Lung (tissue), 12 donors: ENCODE data around the gene CSMD2. TPM values are rescaled to one million over a fixed set of nuclear protein-coding genes. Genes with fewer than 3 reads are reported as not detected.

Experiments
- ATAC-seq: fragments of 200-7000 bp; cut with Tn5 transposase; one replicate; pipeline ENCODE4 v1.9.1; 2020; ENCODE audit warnings: moderate number of reproducible peaks; ENCODE audit not compliant: insufficient read depth, low FRiP score
- DNase-seq, 3 donors: peaks; one replicate each; pipeline ENCODE4 v3.0.0-alpha.2; 2013 to 2017
- H3K27ac ChIP-seq, 2 donors: one replicate each; pipeline ENCODE4 v1.5.1; 2013; ENCODE audit warnings: mild to moderate bottlenecking in 2 of 2, moderate library complexity in 2 of 2, control low read depth in 1 of 2, inconsistent platforms in 1 of 2, low read depth in 1 of 2, low read length in 1 of 2
- H3K27me3 ChIP-seq, 3 donors: one replicate each; pipeline ENCODE4 v1.5.1; 2013; ENCODE audit warnings: low read length in 2 of 3; ENCODE audit not compliant: control insufficient read depth in 3 of 3, insufficient read depth in 3 of 3
- H3K36me3 ChIP-seq, 4 donors: one replicate each; pipeline ENCODE4 v1.5.1; 2013; ENCODE audit warnings: low read length in 4 of 4, mild to moderate bottlenecking in 1 of 4, moderate library complexity in 1 of 4; ENCODE audit not compliant: control insufficient read depth in 4 of 4, insufficient read depth in 4 of 4
- H3K4me1 ChIP-seq, 5 donors: one replicate each; pipeline ENCODE4 v1.5.1; 2013; ENCODE audit warnings: low read length in 5 of 5, mild to moderate bottlenecking in 2 of 5, moderate library complexity in 1 of 5; ENCODE audit not compliant: control insufficient read depth in 5 of 5, insufficient read depth in 5 of 5
- H3K4me3 ChIP-seq: one replicate; pipeline ENCODE4 v1.5.1; 2013; ENCODE audit warnings: mild to moderate bottlenecking, control low read depth, moderate library complexity
- H3K9ac ChIP-seq, 2 donors: one replicate each; pipeline ENCODE4 v1.5.1; 2013; ENCODE audit warnings: low read length in 2 of 2, control low read depth in 1 of 2; ENCODE audit not compliant: insufficient read depth in 1 of 2
- H3K9me3 ChIP-seq, 4 donors: one replicate each; pipeline ENCODE4 v1.5.1; 2013; ENCODE audit warnings: low read length in 3 of 4, mild to moderate bottlenecking in 1 of 4, moderate library complexity in 1 of 4; ENCODE audit not compliant: control insufficient read depth in 4 of 4, insufficient read depth in 3 of 4
- WGBS, 2 donors: extraction: QIAGEN DNeasy Blood & Tissue Kit; methylation state at CpG; one replicate each; pipeline ENCODE4 v1.1.7; 2013; 5-methylcytosine and 5-hydroxymethylcytosine counted together
- polyA plus RNA-seq, 2 donors: library from polyadenylated mRNA; stranded (reverse); fragments of 200-250 nt; gene quantifications; one replicate each; pipeline ENCODE4 v1.2.1, GENCODE V29; 2013
- total RNA-seq, 2 donors: library from RNA; depleted of rRNA in 1 of 2; stranded (reverse); fragments of >200 nt in 1 of 2; gene quantifications; one replicate each; pipeline ENCODE4 v1.2.1, GENCODE V29; 2014 to 2021
- TF ChIP-seq, protein P1 (sequence below): IDR thresholded peaks from 2 replicates; pipeline ENCODE4 v1.5.1; 2012; ENCODE audit warnings: mild to moderate bottlenecking; ENCODE audit errors: control extremely low read depth, extremely low read depth
- donor health status: control.
- donor health status: control.
- donor health status: Bipolar disorder and iron deficiency.
- donor health status: healthy.
- donor health status: DM: yes; HTN: yes; CAD: no.

The CSMD2 gene
- total and polyA plus RNA-seq, 4 donors: 0.11 to 1.2 (median 0.39) TPM

DNA sequence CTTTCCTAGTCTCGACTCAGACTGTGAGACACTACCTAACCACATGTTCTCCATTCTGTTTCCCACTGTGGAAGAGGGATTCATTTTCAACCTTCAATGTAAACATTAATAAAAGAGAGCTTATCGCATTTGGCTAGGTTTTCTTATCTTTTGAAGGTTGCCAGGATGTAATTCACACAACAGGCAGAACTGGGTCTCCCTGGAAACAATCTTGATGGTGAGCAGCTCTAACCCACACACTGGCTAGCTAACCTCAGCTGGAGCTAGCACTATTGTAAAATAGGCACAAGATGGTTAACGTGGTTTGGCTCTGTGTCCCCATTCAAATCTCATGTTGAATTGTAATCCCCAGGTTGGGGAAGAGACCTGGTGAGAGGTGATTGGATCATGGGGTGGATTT is 617.5 kb downstream of the CSMD2 start:
- Histone ChIP-seq H3K9ac (no peak overlapping the region), H3K36me3 (no peaks in the 10 kb centered on the region), H3K4me3 (no peak overlapping the region), H3K27me3 (peaks cover 0 to 3% (median 0%) of the 10 kb centered on the region in 3 donors), H3K4me1 (no peaks in the 10 kb centered on the region), H3K27ac (no peak overlapping the region), H3K9me3 (peaks cover 0 to 18% (median 5%) of the 10 kb centered on the region in 4 donors)
- ATAC-seq (no peak), DNase-seq (no peak)
- 74 to 79% methylated on average over 3 of the region's 3 CpGs for WGBS, 2 donors
- TF ChIP-seq, protein P1, sequence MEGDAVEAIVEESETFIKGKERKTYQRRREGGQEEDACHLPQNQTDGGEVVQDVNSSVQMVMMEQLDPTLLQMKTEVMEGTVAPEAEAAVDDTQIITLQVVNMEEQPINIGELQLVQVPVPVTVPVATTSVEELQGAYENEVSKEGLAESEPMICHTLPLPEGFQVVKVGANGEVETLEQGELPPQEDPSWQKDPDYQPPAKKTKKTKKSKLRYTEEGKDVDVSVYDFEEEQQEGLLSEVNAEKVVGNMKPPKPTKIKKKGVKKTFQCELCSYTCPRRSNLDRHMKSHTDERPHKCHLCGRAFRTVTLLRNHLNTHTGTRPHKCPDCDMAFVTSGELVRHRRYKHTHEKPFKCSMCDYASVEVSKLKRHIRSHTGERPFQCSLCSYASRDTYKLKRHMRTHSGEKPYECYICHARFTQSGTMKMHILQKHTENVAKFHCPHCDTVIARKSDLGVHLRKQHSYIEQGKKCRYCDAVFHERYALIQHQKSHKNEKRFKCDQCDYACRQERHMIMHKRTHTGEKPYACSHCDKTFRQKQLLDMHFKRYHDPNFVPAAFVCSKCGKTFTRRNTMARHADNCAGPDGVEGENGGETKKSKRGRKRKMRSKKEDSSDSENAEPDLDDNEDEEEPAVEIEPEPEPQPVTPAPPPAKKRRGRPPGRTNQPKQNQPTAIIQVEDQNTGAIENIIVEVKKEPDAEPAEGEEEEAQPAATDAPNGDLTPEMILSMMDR: no peak

DNA sequence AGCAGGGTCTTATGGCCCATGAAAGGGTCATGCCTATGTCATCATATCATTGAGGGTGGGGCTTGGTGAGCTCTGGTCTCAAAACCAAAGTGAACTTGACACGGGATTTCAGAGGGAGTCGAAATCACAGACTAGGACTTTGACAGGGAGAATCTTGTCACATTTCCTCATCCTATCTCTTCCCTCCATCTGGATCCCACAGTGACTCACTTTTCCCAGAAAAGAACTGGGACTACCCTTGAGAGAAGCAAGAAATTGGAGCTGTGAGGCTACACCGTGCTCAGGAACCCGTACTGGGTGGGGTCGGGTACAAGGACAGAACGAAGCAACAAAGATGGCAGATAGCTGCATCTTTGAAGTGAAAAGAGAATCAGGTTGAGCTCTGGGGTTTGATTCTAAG is 623.1 kb downstream of the CSMD2 start:
- no peak overlapping the region for H3K27ac ChIP-seq
- H3K27me3 ChIP-seq: peaks cover 0 to 3% (median 0%) of the 10 kb centered on the region in 3 donors
- ATAC-seq: no peak
- H3K9me3 ChIP-seq: peaks cover 0 to 2% (median 0%) of the 10 kb centered on the region in 4 donors
- H3K36me3 ChIP-seq: no peaks in the 10 kb centered on the region
- no peaks in the 10 kb centered on the region for H3K4me1 ChIP-seq
- no peak overlapping the region for H3K9ac ChIP-seq
- H3K4me3 ChIP-seq: no peak overlapping the region
- DNase-seq: no peak
- WGBS, 2 donors: 93 to 95% methylated on average over 6 of the region's 6 CpGs
- TF ChIP-seq, protein P1: no peak

DNA sequence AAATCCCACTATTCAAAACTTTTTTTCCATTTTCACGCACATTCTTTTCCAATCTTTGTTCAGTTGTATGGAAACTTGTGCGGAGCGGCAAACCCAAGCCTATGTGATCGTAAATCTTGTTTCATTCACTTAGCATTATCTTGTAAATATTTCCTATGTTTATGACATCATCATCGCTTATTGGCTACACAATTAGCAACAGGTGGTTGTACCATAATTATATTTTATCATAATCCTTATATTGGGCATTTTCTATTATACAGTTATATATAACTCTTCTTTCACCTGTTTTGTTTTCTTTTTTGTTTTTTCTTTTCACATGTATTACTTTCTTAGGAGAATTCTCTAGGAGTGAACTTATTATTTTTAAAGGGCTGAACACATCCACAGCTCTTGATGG is 627.1 kb downstream of the CSMD2 start:
- no peak overlapping the region for H3K27ac ChIP-seq
- TF ChIP-seq, protein P1: no peak
- no peak overlapping the region for H3K4me3 ChIP-seq
- DNase-seq: no peak
- no peaks in the 10 kb centered on the region for H3K36me3 ChIP-seq
- no peak for ATAC-seq
- peaks cover 0 to 2% (median 0%) of the 10 kb centered on the region in 4 donors for H3K9me3 ChIP-seq
- H3K9ac ChIP-seq: no peak overlapping the region
- peaks cover 0 to 5% (median 0%) of the 10 kb centered on the region in 3 donors for H3K27me3 ChIP-seq
- 96 to 97% methylated on average over 5 of the region's 5 CpGs for WGBS, 2 donors
- H3K4me1 ChIP-seq: no peaks in the 10 kb centered on the region

GRCh38 chr1:33535334-33535733 is 629.7 kb downstream of the CSMD2 start:
- ATAC-seq: no peak
- no peak for DNase-seq
- H3K9ac ChIP-seq: no peak overlapping the region
- whole genome bisulfite sequencing, 2 donors: 66 to 78% methylated on average over 2 of the region's 2 CpGs
- H3K27me3 ChIP-seq: peaks cover 0 to 5% (median 0%) of the 10 kb centered on the region in 3 donors
- H3K4me1 ChIP-seq: no peaks in the 10 kb centered on the region
- H3K4me3 ChIP-seq: no peak overlapping the region
- H3K36me3 ChIP-seq: no peaks in the 10 kb centered on the region
- TF ChIP-seq, protein P1: no peak
- no peak overlapping the region for H3K27ac ChIP-seq
- no peaks in the 10 kb centered on the region for H3K9me3 ChIP-seq
